ENCODE results near the gene G6PC3. TPM values are rescaled to one million over a fixed set of nuclear protein-coding genes. Genes with fewer than 3 reads are reported as not detected.
A peak's percentile ranks its signal among the peaks of the same experiment; 100 is the strongest.
"Not testable (repeated sequence)": the region's sequence is repeated elsewhere in the genome, so short reads cannot be mapped to it uniquely, and the experiment has no call there.

The G6PC3 gene
- total RNA-seq, 2 experiments from 2014 or later, result 30.8 to 31.1 TPM

DNA sequence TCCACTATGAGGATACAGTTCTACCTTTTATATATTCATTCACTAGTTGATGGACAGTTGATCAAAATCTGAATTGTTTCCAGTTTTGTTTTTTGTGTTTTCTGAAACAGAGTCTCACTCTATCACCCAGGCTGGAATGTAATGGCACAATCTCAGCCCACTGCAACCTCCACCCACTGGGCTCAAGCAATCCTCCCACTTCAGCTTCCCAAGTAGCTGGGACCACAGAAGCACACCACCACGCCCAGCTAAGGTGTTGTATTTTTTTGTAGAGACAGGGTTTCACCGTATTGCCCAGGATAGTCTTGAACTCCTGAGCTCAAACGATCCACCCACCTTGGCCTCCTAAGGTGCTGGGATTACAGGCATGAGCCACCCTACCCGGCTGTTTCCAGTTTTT, 25.0 kb upstream of the G6PC3 start:
- H3K27ac Mint-ChIP-seq, result no peak overlapping the region
- DNase-seq, result no peak
- peaks cover 13% of the 10 kb centered on the region for H3K4me1 Mint-ChIP-seq
- H3K4me3 Mint-ChIP-seq, result no peak overlapping the region
- H3K36me3 Mint-ChIP-seq, result peaks cover 26% of the 10 kb centered on the region
- no peaks in the 10 kb centered on the region for H3K27me3 Mint-ChIP-seq
- H3K9me3 Mint-ChIP-seq, result no peaks in the 10 kb centered on the region

DNA sequence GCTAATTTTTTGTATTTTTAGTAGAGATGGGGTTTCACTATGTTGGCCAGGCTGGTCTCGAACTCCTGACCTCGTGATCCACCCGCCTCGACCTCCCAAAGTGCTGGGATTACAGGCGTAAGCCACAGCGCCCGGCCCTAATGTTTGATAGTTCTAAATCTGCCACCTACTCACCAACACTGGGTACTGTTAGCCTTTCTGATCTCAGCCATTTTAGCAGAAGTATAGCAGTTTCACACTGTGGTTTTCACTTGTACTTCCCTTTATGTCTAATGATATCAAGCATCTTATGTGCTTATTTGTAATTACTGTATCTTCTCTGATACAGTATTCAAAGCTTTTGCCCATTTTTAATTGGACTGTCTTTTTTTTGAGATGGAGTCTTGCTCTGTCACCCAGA, 23.6 kb upstream of the G6PC3 start:
- not testable (repeated sequence) for DNase-seq, H3K4me3 Mint-ChIP-seq, H3K4me1 Mint-ChIP-seq, H3K9me3 Mint-ChIP-seq, H3K27ac Mint-ChIP-seq, H3K27me3 Mint-ChIP-seq
- peaks cover 21% of the 10 kb centered on the region for H3K36me3 Mint-ChIP-seq

DNA sequence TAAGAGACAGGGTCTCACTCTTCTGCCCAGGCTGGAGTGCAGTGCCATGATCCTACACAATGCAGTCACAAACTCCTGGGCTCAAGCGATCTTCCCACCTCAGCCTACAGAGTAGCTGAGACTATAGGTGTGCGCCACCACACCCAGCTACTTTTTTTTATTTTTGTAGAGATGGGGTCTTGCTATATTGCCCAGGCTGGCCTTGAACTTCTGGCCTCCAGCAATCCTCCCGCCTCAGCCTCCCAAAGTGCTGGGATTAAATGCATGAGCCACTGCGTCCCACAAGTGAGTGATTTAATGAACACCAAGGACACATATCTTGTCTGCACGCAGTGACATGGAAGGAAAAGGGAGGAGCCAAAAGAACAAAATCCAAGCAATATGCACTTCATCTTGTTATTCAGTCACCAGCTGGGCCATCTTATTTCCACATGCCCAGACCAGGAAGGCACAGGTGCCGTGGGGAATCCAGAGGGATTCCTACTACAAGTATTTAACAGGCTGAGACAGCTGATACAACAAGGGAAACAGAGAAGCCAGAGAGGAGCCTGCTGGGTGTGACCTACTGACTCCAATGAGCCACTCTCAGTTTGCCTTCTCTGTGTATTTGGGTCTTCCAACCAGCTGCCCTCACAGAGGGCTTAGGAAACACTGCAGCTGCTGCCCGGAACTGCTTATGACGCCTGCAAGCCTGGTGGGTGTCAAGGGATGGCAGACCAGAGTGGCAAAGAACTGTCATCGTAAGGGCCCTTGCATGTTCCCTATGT, 21.1 kb upstream of the G6PC3 start:
- Mint-ChIP-seq H3K36me3 (peaks cover 29% of the 10 kb centered on the region), H3K27me3 (no peaks in the 10 kb centered on the region)

DNA sequence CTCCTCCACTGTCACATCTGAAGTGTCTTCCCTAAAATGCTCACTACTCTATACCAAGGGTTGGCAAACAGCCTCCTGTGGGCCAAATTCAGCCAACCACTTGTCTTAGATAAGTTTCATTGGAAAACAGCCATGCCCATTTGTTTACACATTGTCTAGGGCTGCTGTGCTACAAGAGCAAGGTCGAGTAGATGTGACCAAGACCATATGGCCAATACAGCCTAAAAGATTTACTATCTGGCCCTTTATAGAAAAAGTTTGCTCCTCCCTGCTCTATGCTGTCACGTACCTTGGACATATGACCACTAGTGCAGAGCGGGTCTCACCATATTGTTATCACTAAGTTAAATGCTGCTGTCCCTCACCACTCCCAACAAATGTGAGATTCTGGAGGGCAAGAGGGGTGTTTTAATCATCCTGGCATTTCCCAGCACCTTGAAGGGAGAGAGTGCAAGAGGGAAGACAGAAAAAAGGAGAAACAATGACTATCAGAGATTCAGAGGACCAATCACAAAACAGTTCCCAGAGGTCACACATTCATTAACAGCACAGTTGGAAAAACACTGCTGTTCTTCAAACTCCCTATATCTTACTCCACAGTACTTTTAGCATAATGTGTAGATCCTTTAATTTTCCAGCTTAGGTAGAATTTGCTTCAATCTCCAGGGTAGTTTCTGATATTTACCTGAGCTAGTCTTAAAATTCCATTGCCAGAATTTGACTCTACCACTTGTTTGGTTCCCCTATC, 17.2 kb upstream of the G6PC3 start:
- Mint-ChIP-seq H3K27ac (peak overlapping the region; percentile 17), H3K36me3 (peaks cover 32% of the 10 kb centered on the region), H3K4me1 (peaks cover 6% of the 10 kb centered on the region), H3K27me3 (no peaks in the 10 kb centered on the region), H3K9me3 (no peaks in the 10 kb centered on the region), H3K4me3 (no peak overlapping the region)
- no peak for DNase-seq

More for the DNA sequence above, 21.1 kb upstream of the G6PC3 start:
- DNase-seq, result no peak
- Mint-ChIP-seq H3K9me3 (no peaks in the 10 kb centered on the region), H3K27ac (no peak overlapping the region), H3K4me1 (peaks cover 4% of the 10 kb centered on the region), H3K4me3 (no peak overlapping the region)

DNA sequence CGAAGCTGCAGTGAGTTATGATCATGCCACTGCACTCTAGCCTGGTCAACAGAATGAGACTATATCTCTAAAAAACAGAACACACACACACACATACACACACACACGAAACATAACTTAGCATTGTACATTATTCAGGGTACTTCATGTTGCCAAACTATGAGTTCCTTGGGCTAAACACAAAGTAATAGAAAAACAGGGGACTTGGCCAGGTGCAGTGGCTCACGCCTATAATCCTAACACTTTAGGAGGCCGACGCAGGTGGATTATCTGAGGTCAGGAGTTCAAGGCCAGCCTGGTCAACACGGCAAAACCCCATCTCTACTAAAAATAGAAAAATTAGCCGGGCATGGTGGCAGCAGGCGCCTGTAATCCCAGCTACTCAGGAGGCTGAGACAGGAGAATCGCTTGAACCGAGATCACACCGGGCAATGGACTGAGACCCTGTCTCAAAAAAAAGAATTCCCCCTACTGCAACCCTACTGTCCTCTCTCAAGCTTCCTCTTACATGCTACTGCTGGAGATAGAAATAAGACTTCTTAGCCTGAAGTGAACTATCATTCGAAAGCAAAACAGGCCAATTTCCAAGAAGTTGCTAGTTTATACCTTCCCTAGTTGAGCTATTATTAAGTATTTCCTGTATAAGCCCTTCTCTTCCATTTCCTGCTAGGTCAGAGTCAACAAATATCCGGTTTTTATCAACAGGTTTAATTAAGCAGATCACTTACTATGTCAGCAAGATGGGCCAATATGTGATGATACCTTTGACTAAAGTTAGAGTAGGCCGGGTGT, 11.2 kb upstream of the G6PC3 start:
- H3K36me3 Mint-ChIP-seq, result peaks cover 59% of the 10 kb centered on the region
- H3K9me3 Mint-ChIP-seq, result no peaks in the 10 kb centered on the region
- no peak for DNase-seq
- no peak overlapping the region for H3K4me3 Mint-ChIP-seq
- H3K27me3 Mint-ChIP-seq, result no peaks in the 10 kb centered on the region
- peaks cover 35% of the 10 kb centered on the region for H3K4me1 Mint-ChIP-seq
- H3K27ac Mint-ChIP-seq, result peak overlapping the region; percentile 25

DNA sequence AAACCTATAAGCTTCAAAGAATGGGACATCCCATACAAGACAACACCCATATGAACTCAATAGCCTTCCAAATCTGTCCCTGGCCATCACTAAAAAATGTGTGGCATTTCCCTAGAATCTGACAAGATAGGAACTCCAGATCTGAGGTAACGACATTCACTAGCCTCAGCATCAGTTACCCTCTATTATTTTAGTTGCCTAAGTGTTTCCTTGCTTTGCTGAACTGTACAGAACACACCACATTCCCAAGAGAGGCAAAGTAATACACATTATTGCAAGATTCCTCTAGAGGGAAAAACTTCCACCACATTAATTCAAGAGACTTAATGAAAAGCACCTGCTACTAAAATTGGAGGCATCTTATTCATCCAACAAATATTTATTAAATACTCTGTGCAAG, 9.1 kb upstream of the G6PC3 start:
- Mint-ChIP-seq H3K4me3 (no peak overlapping the region), H3K27ac (no peak overlapping the region), H3K9me3 (no peaks in the 10 kb centered on the region), H3K27me3 (no peaks in the 10 kb centered on the region), H3K36me3 (peaks cover 58% of the 10 kb centered on the region), H3K4me1 (peaks cover 31% of the 10 kb centered on the region)
- DNase-seq, result no peak

DNA sequence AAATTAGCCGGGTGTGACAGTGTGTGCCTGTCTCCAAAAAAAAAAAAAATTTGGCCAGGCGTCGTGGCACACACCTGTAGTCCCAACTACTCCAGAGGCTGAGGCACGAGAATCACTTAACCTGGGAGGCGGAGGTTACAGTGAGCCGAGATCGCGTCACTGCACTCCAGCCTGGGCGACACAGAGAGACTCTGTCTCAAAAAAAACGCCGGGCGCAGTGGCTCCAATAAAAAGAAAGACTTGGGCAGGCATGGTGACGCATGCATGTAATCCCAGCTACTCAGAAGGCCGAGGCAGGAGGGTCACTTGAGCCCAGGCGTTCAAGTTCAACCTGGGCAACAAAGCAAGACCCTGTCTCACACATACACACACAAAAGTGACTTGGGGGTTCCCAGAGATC, 7.7 kb upstream of the G6PC3 start:
- Mint-ChIP-seq H3K4me1 (peaks cover 39% of the 10 kb centered on the region), H3K27ac (no peak overlapping the region), H3K4me3 (no peak overlapping the region), H3K27me3 (no peaks in the 10 kb centered on the region), H3K36me3 (peaks cover 57% of the 10 kb centered on the region), H3K9me3 (no peaks in the 10 kb centered on the region)
- DNase-seq, result no peak

DNA sequence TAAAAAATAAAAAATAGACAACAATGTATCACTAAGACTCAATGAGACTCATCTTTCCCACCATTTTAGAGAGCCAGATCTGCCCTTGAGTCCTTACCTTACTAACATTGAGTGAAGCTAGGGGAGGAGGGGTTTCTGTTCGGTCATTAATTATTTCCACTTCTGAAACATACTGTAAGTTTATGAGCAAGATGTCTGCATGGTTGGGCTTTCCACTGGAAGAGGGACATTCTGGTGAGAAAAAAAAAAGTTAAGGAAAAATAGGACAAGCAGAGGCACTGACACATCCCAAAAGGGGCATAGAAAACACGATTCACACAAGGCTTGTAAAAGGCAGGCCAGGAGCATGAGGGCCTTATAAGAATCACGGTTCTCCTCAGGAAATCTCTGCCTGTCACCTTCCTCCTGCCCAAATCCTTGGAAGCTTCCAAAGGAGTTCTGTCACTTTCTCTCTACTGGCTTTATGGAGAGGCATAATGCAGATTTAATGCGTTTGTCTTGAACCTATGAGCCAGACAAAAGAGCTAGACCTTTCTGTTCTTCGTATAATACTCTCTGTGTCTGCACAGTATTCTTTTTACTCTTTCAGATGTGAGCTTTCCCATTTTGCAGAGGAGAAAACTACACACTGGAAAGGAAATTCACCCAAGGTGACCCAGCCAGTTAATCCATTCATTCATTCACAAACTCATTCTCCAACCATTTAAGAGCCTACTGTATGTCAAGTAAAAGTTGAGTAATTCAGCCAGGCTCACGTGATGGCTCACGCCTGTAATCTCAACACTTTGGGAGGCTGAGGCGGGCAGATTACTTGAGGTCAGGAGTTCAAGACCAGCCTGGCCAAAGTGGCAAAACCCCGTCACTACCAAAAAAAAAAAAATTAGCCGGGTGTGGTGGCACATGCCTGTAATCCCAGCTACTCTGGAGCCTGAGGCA, 6.6 kb upstream of the G6PC3 start:
- H3K4me3 Mint-ChIP-seq, result peak overlapping the region; percentile 52

DNA sequence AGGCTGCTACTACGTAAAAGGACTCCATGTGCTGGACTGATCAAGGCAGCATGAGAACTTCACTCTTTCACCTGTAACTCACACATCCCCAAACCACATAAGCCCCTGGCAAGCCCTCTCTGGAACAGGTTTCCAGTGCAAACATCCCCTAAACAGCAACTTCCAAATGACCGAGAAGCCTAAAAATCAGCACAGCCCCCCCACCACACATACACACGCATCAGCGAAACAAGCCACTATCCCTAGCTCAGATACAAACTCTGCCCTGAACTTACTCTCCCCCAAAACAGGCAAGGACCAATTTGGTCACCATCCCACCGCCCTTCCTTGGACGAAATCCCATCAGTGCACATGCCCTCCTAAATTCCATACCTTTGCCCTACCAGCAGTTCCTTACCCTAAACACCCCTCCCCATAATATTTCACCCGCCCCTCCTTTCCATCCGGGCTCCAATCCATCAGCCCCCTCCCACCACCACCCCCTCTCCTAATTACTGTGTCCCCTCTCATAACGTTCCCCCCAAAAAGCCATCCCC, 4.8 kb upstream of the G6PC3 start:
- DNase-seq, result no peak
- peak overlapping the region; percentile 98 for H3K4me3 Mint-ChIP-seq
- peaks cover 33% of the 10 kb centered on the region for H3K36me3 Mint-ChIP-seq
- H3K27me3 Mint-ChIP-seq, result no peaks in the 10 kb centered on the region
- no peaks in the 10 kb centered on the region for H3K9me3 Mint-ChIP-seq
- H3K27ac Mint-ChIP-seq, result peak overlapping the region; percentile 92
- peaks cover 34% of the 10 kb centered on the region for H3K4me1 Mint-ChIP-seq

More for the DNA sequence above, 6.6 kb upstream of the G6PC3 start:
- no peak for DNase-seq
- peaks cover 48% of the 10 kb centered on the region for H3K36me3 Mint-ChIP-seq
- H3K9me3 Mint-ChIP-seq, result no peaks in the 10 kb centered on the region
- no peaks in the 10 kb centered on the region for H3K27me3 Mint-ChIP-seq
- peak overlapping the region; percentile 72 for H3K27ac Mint-ChIP-seq
- H3K4me1 Mint-ChIP-seq, result peaks cover 39% of the 10 kb centered on the region

DNA sequence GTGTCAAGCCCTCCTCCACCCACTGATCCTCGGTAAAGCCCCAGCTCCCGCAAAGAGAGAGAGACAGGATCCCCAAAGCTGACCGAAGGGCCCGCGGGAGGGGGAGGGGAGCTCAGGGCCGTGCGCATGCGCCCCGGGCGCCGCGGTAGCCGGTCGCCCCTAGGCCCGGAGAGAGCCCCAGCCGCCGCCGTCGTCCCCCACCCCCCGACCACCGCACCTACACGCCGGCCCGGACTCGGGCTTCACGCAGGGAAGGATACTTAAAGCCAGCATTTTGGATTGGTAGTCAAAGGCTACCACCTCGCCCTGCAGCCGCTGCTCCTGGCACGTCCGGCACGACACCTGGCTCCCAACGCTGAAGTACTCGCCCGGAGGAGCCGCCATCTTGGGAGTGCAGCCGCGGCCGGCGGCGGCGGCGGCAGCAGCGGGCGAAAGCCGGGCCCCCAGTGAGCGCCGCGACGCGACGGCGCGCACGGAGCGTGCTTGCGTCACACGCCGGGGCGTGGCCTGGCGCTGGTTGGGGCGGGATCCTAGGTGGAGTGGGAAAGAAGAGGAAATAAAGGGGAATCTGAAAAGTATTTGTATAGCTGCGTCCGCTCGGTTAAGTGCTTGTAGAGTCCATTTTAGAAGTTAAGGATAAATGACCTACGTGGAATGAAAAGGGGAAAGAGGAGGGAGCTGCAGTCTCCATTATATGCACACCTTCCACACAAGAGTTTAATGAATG, 4.2 kb upstream of the G6PC3 start, which contains the start of gene LSM12:
LSM12 (minus strand) TSS at position 468 of the 727 bp plus-strand sequence; CDS start at position 384, 84 bp downstream.
- H3K27ac Mint-ChIP-seq, result peak within 1 kb of the TSS; percentile 92
- peak; percentile 95 for DNase-seq
- peak within 1 kb of the TSS; percentile 98 for H3K4me3 Mint-ChIP-seq
- peaks cover 33% of the 10 kb centered on the region for H3K4me1 Mint-ChIP-seq
- H3K27me3 Mint-ChIP-seq, result no peaks in the 10 kb centered on the region
- H3K9me3 Mint-ChIP-seq, result no peaks in the 10 kb centered on the region
- H3K36me3 Mint-ChIP-seq, result peaks cover 30% of the 10 kb centered on the region

DNA sequence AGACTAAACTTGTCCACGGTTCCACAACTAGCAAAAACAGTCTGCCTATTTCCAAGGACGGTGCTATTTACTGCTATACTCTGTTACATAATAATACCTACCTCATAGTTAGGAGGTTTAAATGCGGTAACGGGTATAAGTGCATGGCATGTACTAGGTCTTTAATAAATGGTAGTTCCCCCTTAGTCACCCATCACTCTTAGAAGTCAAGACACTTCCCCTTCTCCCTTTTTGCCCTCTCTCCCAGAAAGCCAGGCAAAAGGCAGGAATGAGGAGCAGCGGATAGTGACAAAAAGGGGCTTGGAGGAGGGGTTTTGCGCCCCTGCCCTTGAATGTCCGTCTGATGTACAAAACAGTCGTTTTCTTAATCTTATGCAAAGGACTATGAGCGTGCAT, 3.0 kb upstream of the G6PC3 start:
- peaks cover 21% of the 10 kb centered on the region for H3K36me3 Mint-ChIP-seq
- no peak for DNase-seq
- H3K4me3 Mint-ChIP-seq, result no peak overlapping the region
- no peaks in the 10 kb centered on the region for H3K9me3 Mint-ChIP-seq
- H3K4me1 Mint-ChIP-seq, result peaks cover 35% of the 10 kb centered on the region
- no peak overlapping the region for H3K27ac Mint-ChIP-seq
- H3K27me3 Mint-ChIP-seq, result no peaks in the 10 kb centered on the region

DNA sequence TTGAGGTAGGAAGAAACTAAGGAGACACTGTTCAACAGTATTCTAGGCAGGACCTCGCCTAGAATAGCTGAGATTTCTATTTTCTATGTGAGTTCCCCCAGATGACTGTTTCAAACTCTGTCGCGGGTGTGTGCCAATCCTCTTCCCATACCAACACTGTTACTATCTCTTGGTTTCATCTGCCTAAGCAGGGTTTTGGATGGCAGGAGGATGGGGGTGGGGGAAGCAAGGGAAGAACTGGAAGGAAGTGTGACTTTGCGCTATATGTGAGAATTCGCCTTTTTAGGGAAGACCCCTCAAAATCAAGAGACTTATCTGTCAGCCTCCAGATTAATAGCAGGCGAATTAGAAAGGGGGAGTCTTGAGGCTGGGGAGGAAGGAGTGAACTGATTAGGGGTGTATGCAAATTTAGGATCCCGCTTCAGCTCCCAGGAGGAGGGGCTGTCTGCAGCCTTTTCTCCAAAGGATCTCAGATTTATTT, 521 bp upstream of the G6PC3 start:
- peak overlapping the region; percentile 97 for H3K27ac Mint-ChIP-seq
- no peaks in the 10 kb centered on the region for H3K9me3 Mint-ChIP-seq
- no peak for DNase-seq
- peaks cover 8% of the 10 kb centered on the region for H3K36me3 Mint-ChIP-seq
- no peaks in the 10 kb centered on the region for H3K27me3 Mint-ChIP-seq
- peaks cover 26% of the 10 kb centered on the region for H3K4me1 Mint-ChIP-seq
- peak overlapping the region; percentile 93 for H3K4me3 Mint-ChIP-seq

DNA sequence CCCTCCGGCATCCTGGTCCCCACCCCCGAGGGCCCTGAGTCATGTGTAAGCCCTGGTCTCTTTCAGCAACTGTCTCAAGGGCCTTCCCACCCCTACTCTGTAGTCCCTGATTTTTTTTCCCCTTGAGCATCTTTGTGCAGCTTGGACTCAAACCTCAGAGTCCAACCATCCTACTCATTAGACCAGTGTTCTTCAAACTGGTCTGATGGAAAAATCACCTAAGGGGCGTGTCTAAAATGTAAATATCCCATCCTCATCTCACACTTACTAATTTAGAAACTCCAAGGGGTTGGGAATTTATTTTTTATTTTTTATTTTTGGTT, 624 bp downstream of the G6PC3 start:
- peak overlapping the region; percentile 97 for H3K27ac Mint-ChIP-seq
- H3K36me3 Mint-ChIP-seq, result peaks cover 6% of the 10 kb centered on the region
- DNase-seq, result no peak
- no peaks in the 10 kb centered on the region for H3K9me3 Mint-ChIP-seq
- peaks cover 26% of the 10 kb centered on the region for H3K4me1 Mint-ChIP-seq
- H3K27me3 Mint-ChIP-seq, result no peaks in the 10 kb centered on the region
- peak overlapping the region; percentile 93 for H3K4me3 Mint-ChIP-seq

All from activated naive CD8-positive, alpha-beta T cell treated with anti-CD3 and anti-CD28 coated beads for 36 hours (primary cell).